Measurements from ENCODE around the gene SIMC1. TPM values are rescaled to one million over a fixed set of nuclear protein-coding genes. Genes with fewer than 3 reads are reported as not detected.

The SIMC1 gene
- total RNA-seq, 2 donors from 2014 or later: 23.9 to 24.4 TPM

GRCh38 chr5:176366232-176366894 is 128.1 kb downstream of the SIMC1 start:
- Histone ChIP-seq H3K27me3 (no peaks in the 10 kb centered on the region), H3K9ac (ENCODE audit: low read depth in 2 of 2, low read length in 2 of 2) (peak overlapping the region; percentile 19 to 78), H3K4me3 (peak overlapping the region; percentile 82), H3K27ac (no peak overlapping the region), H3K4me1 (no peaks in the 10 kb centered on the region), H3K36me3 (no peaks in the 10 kb centered on the region), H3K9me3 (no peaks in the 10 kb centered on the region)
- DNase-seq: no peak
- intact Hi-C loops (cut with DNase I): no loop called here
- TF ChIP-seq, protein P1, sequence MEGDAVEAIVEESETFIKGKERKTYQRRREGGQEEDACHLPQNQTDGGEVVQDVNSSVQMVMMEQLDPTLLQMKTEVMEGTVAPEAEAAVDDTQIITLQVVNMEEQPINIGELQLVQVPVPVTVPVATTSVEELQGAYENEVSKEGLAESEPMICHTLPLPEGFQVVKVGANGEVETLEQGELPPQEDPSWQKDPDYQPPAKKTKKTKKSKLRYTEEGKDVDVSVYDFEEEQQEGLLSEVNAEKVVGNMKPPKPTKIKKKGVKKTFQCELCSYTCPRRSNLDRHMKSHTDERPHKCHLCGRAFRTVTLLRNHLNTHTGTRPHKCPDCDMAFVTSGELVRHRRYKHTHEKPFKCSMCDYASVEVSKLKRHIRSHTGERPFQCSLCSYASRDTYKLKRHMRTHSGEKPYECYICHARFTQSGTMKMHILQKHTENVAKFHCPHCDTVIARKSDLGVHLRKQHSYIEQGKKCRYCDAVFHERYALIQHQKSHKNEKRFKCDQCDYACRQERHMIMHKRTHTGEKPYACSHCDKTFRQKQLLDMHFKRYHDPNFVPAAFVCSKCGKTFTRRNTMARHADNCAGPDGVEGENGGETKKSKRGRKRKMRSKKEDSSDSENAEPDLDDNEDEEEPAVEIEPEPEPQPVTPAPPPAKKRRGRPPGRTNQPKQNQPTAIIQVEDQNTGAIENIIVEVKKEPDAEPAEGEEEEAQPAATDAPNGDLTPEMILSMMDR (IDR thresholded peaks at IDR 0.05): no peak

- no peaks in the 10 kb centered on the region for H3K27me3 ChIP-seq
- H3K4me3 ChIP-seq: no peak overlapping the region
- TF ChIP-seq, protein P1 (IDR thresholded peaks at IDR 0.05): no peak
- intact Hi-C loops (cut with DNase I): no loop called here
- H3K9me3 ChIP-seq: no peaks in the 10 kb centered on the region
- no peak overlapping the region for H3K9ac ChIP-seq (ENCODE audit: low read depth in 2 of 2, low read length in 2 of 2)
- H3K27ac ChIP-seq: no peak overlapping the region
- no peaks in the 10 kb centered on the region for H3K4me1 ChIP-seq
- no peaks in the 10 kb centered on the region for H3K36me3 ChIP-seq
- no peak for DNase-seq
These were observed 130.5 kb downstream of the SIMC1 start for GRCh38 chr5:176368726-176369125.

GRCh38 chr5:176369934-176370711 is 131.9 kb downstream of the SIMC1 start:
- intact Hi-C loops (cut with DNase I): no loop called here
- DNase-seq: no peak
- Histone ChIP-seq H3K4me3 (no peak overlapping the region), H3K9me3 (no peaks in the 10 kb centered on the region), H3K9ac (ENCODE audit: low read depth in 2 of 2, low read length in 2 of 2) (no peak overlapping the region), H3K4me1 (no peaks in the 10 kb centered on the region), H3K36me3 (no peaks in the 10 kb centered on the region), H3K27me3 (no peaks in the 10 kb centered on the region), H3K27ac (no peak overlapping the region)
- TF ChIP-seq, protein P1 (IDR thresholded peaks at IDR 0.05): no peak

GRCh38 chr5:176371621-176372539 is 133.7 kb downstream of the SIMC1 start:
- H3K36me3 ChIP-seq: no peaks in the 10 kb centered on the region
- no peak overlapping the region for H3K4me3 ChIP-seq
- no peak for DNase-seq

More at GRCh38 chr5:176371621-176372539, 133.7 kb downstream of the SIMC1 start:
- H3K27me3 ChIP-seq: no peaks in the 10 kb centered on the region
- no peak overlapping the region for H3K27ac ChIP-seq
- H3K9ac ChIP-seq (ENCODE audit: low read depth in 2 of 2, low read length in 2 of 2): no peak overlapping the region
- no peaks in the 10 kb centered on the region for H3K9me3 ChIP-seq
- TF ChIP-seq, protein P1 (IDR thresholded peaks at IDR 0.05): no peak
- no peaks in the 10 kb centered on the region for H3K4me1 ChIP-seq
- intact Hi-C loops (cut with DNase I): no loop called here

Data from colonic mucosa (tissue), 4 donors.